Fibroblast of lung (primary cell): ENCODE data around the gene MATN4.

Experiments
- CTCF ChIP-seq, 2 donors: IDR thresholded peaks in 1 of 2; conservative IDR thresholded peaks in 1 of 2; 1 replicate in 1 of 2; 2 replicates in 1 of 2; pipeline ENCODE4 v1.5.1; 2011 to 2012; ENCODE audit warnings: low read length in 2 of 2, control low read depth in 1 of 2, inconsistent platforms in 1 of 2, low read depth in 1 of 2, mild to moderate bottlenecking in 1 of 2
- EZH2 ChIP-seq: IDR thresholded peaks from 2 replicates; pipeline ENCODE4 v1.5.1; 2012; ENCODE audit warnings: low read length, control low read depth, mild to moderate bottlenecking; ENCODE audit errors: missing control alignments

- no peak for TF ChIP-seq CTCF (conservative IDR thresholded peaks at IDR 0.05 in 1 of 2, IDR thresholded peaks at IDR 0.05 in 1 of 2; ENCODE audit: low read depth in 1 of 2, low read length in 2 of 2)
- TF ChIP-seq EZH2, result no peak
Observed at GRCh38 chr20:45288860-45289259, 19.2 kb downstream of the MATN4 start.
